OCI-LY7 (cell line): ENCODE measurements around the gene TFE3. TPM values are rescaled to one million over a fixed set of nuclear protein-coding genes. Genes with fewer than 3 reads are reported as not detected.

Source experiments
- BruUV-seq: library from RNA; stranded (reverse); fragments of 400-500 nt; replicated peaks from 2 replicates; lab custom pipeline; 2021; lab: Mats Ljungman, UMichigan
- CTCF ChIA-PET: fragments of 300-600 bp; sonication (Branson Sonifier 250); formaldehyde crosslinking; loops from one replicate; lab custom pipeline; 2022; ENCODE audit warnings: antibody characterized with exemption; ENCODE audit not compliant: unreplicated experiment; lab: Charles Lee
- POLR2A ChIA-PET: fragments of 300-600 bp; sonication (Branson Sonifier 250); formaldehyde crosslinking; loops from one replicate; lab custom pipeline; 2022; ENCODE audit warnings: antibody characterized with exemption; lab: Charles Lee
- DNase-seq: peaks from one replicate; pipeline ENCODE4 v3.0.0-alpha.2; 2015; ENCODE audit warnings: low spot score
- H2AFZ ChIP-seq: fragments of 200-600 bp; sonication (generic), shearing (Covaris generic); 2 replicates; pipeline ENCODE4 v1.6.1; 2014; ENCODE audit warnings: mild to moderate bottlenecking, antibody characterized with exemption, low read length, moderate library complexity
- H3K27ac ChIP-seq: fragments of 200-600 bp; sonication (generic); 2 replicates; pipeline ENCODE4 v1.5.1; 2014; ENCODE audit warnings: mixed run types, low read depth, mild to moderate bottlenecking, moderate library complexity, low read length, inconsistent platforms; ENCODE audit not compliant: poor library complexity, severe bottlenecking
- H3K36me3 ChIP-seq: fragments of 200-600 bp; sonication (generic); 2 replicates; pipeline ENCODE4 v1.6.1; 2014; ENCODE audit warnings: mild to moderate bottlenecking, antibody characterized with exemption, low read length, moderate library complexity, mixed read lengths; ENCODE audit not compliant: insufficient read depth
- H3K4me1 ChIP-seq: fragments of 200-600 bp; sonication (generic); 2 replicates; pipeline ENCODE4 v1.5.1; 2014; ENCODE audit warnings: mild to moderate bottlenecking, low read length; ENCODE audit not compliant: insufficient read depth, poor library complexity, severe bottlenecking
- H3K4me2 ChIP-seq: fragments of 200-600 bp; sonication (generic); 2 replicates; pipeline ENCODE4 v1.6.1; 2014; ENCODE audit warnings: mild to moderate bottlenecking, low read length
- H3K4me3 ChIP-seq: fragments of 200-600 bp; sonication (generic); 2 replicates; pipeline ENCODE4 v1.5.1; 2014; ENCODE audit warnings: mild to moderate bottlenecking, low read depth, low read length; ENCODE audit not compliant: poor library complexity, severe bottlenecking
- H3K79me2 ChIP-seq: fragments of 200-600 bp; sonication (generic); 2 replicates; pipeline ENCODE4 v1.6.1; 2016; ENCODE audit warnings: low read depth, mild to moderate bottlenecking, low read length, moderate library complexity, mixed read lengths; ENCODE audit not compliant: insufficient read depth
- H3K9me2 ChIP-seq: fragments of 200-600 bp; sonication (generic); 2 replicates; pipeline ENCODE4 v1.6.1; 2016; ENCODE audit warnings: mild to moderate bottlenecking, low read length, mixed read lengths; ENCODE audit not compliant: insufficient read depth
- H3K9me3 ChIP-seq: fragments of 200-600 bp; sonication (generic); 2 replicates; pipeline ENCODE4 v1.6.1; 2014; ENCODE audit warnings: mild to moderate bottlenecking, mixed run types, low read length, mixed read lengths
- H4K20me1 ChIP-seq: fragments of 200-600 bp; sonication (generic); 2 replicates; pipeline ENCODE4 v1.6.1; 2014; ENCODE audit warnings: mild to moderate bottlenecking, antibody characterized with exemption, low read length, moderate library complexity, mixed read lengths; ENCODE audit not compliant: insufficient read depth
- EZH2phosphoT487 ChIP-seq: fragments of 200-600 bp; sonication (generic); IDR thresholded peaks from 2 replicates; pipeline ENCODE4 v1.6.1; 2018; ENCODE audit warnings: low read depth, borderline replicate concordance, mild to moderate bottlenecking, mixed run types, antibody characterized with exemption, low read length, moderate library complexity, mixed read lengths
- intact Hi-C: fragments of 100-400 bp; cut with micrococcal nuclease; formaldehyde crosslinking; loops from one replicate; pipeline ENCODE4 v1.10.0; 2022; ENCODE audit not compliant: unreplicated experiment
- total RNA-seq, 2 experiments: library from RNA; depleted of rRNA in 1 of 2; stranded (reverse); fragments of >200 nt in 1 of 2; shearing (Covaris generic) in 1 of 2; gene quantifications; 2 replicates each; pipeline ENCODE4 v1.2.3, GENCODE V29; 2014 to 2022
- TF ChIP-seq, protein P1 (sequence below): fragments of 200-600 bp; sonication (generic); conservative IDR thresholded peaks from 2 replicates; pipeline ENCODE4 v1.5.1; 2014; ENCODE audit warnings: mild to moderate bottlenecking, antibody characterized with exemption, low read length, moderate library complexity, mixed read lengths

The TFE3 gene
- total RNA-seq, 2 experiments from 2014 or later, result 10.2 to 19.0 TPM

DNA sequence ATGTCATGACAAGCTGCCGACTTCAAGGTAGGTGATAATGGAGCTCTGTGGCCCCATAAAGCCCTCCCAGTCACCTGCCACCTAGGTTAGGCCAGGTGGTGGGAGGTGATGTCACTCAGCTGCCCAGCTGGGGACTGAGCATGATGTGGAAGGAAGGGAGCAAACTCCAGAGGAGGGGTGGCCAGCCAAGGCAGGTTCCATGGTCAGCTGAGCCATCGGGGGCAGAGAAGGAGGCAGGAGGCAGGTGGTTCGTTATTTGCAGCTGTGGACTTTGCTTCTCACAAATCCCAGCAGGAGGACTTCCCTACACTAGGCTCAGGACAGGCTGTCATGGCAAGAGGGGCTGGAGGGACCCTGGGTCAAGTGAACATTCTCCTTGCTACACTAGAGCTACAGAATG lies 17.8 kb upstream of the TFE3 start:
- POLR2A ChIA-PET, result no interaction called here
- intact Hi-C loops, result no loop called here
- no peak for DNase-seq
- CTCF ChIA-PET, result interaction anchor here (0.6 kb wide), 1 partner anchor 254 kb away, joined by 3 read pairs; no protein-coding TSS in a partner anchor
- no peak overlapping the region for H2AFZ ChIP-seq
- H3K4me1 ChIP-seq, result no peaks in the 10 kb centered on the region
- no peaks in the 10 kb centered on the region for H3K9me2 ChIP-seq
- H3K4me3 ChIP-seq, result no peak overlapping the region
- no peak overlapping the region for H3K27ac ChIP-seq
- H3K79me2 ChIP-seq, result no peaks in the 10 kb centered on the region
- no peaks in the 10 kb centered on the region for H4K20me1 ChIP-seq
- TF ChIP-seq, protein P1, sequence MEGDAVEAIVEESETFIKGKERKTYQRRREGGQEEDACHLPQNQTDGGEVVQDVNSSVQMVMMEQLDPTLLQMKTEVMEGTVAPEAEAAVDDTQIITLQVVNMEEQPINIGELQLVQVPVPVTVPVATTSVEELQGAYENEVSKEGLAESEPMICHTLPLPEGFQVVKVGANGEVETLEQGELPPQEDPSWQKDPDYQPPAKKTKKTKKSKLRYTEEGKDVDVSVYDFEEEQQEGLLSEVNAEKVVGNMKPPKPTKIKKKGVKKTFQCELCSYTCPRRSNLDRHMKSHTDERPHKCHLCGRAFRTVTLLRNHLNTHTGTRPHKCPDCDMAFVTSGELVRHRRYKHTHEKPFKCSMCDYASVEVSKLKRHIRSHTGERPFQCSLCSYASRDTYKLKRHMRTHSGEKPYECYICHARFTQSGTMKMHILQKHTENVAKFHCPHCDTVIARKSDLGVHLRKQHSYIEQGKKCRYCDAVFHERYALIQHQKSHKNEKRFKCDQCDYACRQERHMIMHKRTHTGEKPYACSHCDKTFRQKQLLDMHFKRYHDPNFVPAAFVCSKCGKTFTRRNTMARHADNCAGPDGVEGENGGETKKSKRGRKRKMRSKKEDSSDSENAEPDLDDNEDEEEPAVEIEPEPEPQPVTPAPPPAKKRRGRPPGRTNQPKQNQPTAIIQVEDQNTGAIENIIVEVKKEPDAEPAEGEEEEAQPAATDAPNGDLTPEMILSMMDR, result no peak
- TF ChIP-seq EZH2phosphoT487, result no peak
- BruUV-seq, result no TSS peak
- no peaks in the 10 kb centered on the region for H3K9me3 ChIP-seq
- H3K36me3 ChIP-seq, result no peaks in the 10 kb centered on the region
- no peak overlapping the region for H3K4me2 ChIP-seq

DNA sequence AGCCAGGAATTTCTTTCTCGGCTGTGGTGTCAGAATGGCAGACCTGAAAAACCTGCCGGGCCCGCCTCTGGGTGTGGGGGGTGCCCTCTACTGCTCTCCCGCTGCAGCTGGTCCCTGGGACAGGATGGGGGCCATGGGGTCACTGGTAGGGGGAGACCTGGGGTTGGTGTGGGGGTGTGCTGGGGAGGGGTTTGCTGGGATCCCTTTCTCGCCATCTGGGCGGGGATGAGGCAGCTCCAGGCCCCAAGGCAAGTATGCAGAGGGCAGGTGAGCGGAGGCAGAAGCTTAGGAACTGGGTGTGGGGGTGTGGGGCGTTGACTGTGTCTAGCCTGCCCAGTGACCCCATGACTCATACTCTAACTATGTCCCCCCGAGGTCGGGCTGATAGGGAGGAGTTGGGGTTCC lies 16.5 kb upstream of the TFE3 start:
- no peaks in the 10 kb centered on the region for H3K4me1 ChIP-seq
- no peak overlapping the region for H2AFZ ChIP-seq
- TF ChIP-seq, protein P1, result no peak
- no peak for TF ChIP-seq EZH2phosphoT487
- BruUV-seq, result no TSS peak
- ChIA-PET CTCF (no interaction called here), POLR2A (no interaction called here)
- H3K4me3 ChIP-seq, result no peak overlapping the region
- no peaks in the 10 kb centered on the region for H3K36me3 ChIP-seq
- no peak overlapping the region for H3K27ac ChIP-seq
- no peaks in the 10 kb centered on the region for H3K9me2 ChIP-seq
- intact Hi-C loops, result no loop called here
- H3K79me2 ChIP-seq, result no peaks in the 10 kb centered on the region
- H3K9me3 ChIP-seq, result no peaks in the 10 kb centered on the region
- no peaks in the 10 kb centered on the region for H4K20me1 ChIP-seq
- H3K4me2 ChIP-seq, result no peak overlapping the region
- DNase-seq, result no peak

DNA sequence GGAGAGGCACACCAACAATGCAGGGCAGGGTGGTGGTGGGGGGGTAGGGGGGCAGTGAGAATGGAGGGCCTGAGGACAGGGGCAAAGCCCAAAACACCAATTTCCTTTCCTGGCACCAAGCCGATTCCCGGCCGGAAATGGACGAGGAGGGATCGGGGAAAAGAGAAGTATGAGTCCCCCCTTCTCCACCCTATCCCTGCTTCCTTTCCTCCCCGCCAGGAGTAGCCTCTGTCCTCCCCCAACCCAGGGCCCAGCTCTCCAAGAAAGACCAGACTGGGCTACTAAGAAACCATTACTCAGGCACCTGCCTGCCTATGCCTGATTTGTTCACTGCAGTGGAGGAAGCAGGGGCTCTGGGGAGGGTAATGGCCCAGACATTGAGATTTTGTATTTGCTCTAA lies 16.0 kb upstream of the TFE3 start:
- TF ChIP-seq, protein P1, result no peak
- no peak for TF ChIP-seq EZH2phosphoT487
- Histone ChIP-seq H3K27ac (no peak overlapping the region), H3K4me3 (no peak overlapping the region), H3K9me3 (no peaks in the 10 kb centered on the region), H3K9me2 (no peaks in the 10 kb centered on the region), H2AFZ (no peak overlapping the region), H3K4me1 (no peaks in the 10 kb centered on the region), H3K36me3 (no peaks in the 10 kb centered on the region), H3K79me2 (no peaks in the 10 kb centered on the region), H3K4me2 (no peak overlapping the region), H4K20me1 (no peaks in the 10 kb centered on the region)
- CTCF ChIA-PET, result no interaction called here
- POLR2A ChIA-PET, result no interaction called here
- no peak for DNase-seq
- BruUV-seq, result no TSS peak
- intact Hi-C loops, result no loop called here
